Daoy (cell line): ENCODE measurements around the gene RPH3AL. TPM values are rescaled to one million over a fixed set of nuclear protein-coding genes. Genes with fewer than 3 reads are reported as not detected.
"Not testable (repeated sequence)": the region's sequence is repeated elsewhere in the genome, so short reads cannot be mapped to it uniquely, and the experiment has no call there.

Source experiments
- DNase-seq: peaks from one replicate; pipeline ENCODE4 v3.0.0-alpha.2; 2015; ENCODE audit warnings: low read depth
- total RNA-seq: library from RNA; depleted of rRNA; stranded (reverse); fragments of >200 nt; shearing (Covaris generic); gene quantifications from 2 replicates; pipeline ENCODE4 v1.2.3, GENCODE V29; 2014

Gene RPH3AL
- total RNA-seq, 1 experiment from 2014 or later = 3.8 TPM

DNA sequence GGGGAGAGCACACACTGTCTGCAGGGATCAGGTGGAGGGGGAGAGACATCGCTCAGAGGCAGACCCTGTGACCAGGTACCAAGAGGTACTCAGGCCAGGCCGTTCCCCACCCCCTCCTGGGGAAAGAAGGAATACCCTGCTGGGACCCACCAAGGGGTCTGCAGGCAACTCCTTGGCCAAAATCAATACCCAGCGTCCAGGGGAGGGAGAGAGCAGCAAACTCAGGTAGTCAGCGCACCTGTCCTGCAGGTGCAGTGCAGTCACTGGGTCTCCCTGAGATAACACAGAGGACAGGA lies 113.7 kb downstream of the RPH3AL start:
- no peak for DNase-seq

DNA sequence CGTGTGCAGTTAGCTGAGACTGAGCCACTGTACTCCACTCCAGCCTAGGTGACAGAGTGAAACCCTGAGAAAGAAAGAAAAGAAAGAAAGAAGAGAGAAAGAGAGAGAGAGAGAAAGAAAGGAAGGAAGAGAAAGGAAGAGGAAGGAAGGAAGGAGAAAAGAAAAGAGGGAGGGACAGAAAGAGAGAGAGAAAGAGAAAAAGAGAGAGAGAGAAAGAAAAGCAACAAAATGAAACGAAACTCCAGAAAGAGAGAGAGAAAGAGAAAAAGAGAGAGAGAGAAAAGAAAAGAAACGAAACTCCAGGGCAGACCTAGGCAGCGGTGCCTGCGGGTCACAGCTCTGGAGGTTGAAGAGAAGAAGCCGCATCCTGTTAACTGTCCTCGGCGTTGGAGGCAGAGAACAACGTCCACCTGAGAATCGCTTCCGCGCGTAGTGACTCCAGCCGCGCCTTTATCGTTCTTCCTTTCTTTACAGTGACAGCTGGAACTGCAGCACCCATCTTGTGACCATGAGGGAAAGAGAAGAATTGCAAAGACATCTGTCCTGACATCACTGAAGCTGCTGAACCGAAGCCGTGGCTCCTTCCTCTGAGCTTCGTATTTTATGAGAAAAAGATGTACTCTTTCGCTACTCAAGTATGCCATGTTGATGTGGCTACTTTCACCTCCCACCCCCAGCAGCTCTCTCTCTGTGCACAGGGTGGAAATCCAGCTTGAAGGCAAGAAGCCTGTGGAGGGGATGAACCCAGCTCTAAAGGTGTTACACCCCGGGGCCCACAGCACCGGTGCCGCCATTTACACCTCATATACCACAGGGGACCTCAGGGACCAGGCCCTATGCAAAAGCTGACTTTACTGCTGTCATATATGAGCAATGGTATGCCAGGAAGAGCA lies 114.3 kb downstream of the RPH3AL start:
- no peak for DNase-seq

DNA sequence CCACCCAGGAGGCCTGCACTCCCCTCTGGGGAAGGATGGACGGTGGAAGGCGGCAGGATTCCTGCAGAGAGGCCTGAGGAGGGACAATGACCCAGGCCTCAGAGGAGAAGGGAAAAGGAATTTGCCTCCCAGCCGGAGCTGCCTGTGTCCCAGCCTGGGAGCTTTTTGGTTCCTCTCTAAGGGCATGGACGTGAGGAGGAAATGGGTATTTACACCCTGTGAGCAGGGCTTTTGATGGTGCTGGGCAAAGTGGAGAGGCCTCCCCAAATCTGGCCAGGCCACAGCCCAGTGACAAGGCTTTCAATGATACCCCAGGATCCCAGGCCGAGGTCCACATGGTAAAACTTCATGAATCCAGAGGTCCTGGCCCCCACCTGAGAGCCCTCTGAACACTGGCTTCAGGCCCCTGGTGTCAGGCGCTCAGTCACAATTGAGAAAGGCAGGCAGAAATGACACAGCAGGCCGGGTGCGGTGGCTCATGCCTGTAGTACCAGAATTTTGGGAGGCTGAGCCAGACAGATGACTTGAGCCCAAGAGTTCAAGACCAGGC lies 115.1 kb downstream of the RPH3AL start:
- DNase-seq = no peak

DNA sequence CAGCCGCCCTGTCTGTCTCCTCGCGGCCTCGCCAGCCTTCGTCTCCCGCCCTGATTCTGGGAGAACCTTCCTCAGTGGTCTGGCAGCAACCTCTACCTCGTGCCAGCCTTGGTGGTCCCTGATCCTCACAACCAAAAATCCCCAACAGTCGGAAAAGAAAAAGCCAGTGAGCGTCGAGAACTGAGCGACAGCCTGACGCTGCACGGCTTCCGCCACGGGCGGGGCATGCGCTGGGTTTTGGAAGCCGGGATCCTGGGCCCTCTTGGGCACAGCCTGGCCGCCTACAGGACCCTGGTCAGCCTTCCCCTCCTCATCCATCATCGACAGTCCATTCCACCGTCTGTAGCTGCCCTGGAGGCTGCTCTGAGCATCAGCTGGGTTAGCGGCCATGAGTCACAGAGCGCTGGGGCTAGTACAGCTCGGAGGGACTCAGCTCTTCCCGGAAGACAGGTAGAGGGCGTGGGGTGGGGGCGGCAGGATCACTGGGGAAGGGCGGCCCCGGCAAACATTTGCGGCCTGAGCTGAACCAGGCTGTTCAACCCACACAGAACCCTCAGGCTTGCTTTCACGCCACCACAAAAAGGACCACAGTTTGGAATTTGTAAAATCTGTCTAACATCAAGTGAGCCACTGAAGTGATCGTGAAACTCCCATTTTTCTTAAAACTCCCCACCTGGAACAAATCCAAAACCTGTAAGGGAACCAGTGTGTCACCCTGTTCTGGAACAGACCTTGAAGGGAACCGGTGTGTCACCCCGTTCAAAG lies 115.8 kb downstream of the RPH3AL start:
- peak; percentile 43 for DNase-seq

DNA sequence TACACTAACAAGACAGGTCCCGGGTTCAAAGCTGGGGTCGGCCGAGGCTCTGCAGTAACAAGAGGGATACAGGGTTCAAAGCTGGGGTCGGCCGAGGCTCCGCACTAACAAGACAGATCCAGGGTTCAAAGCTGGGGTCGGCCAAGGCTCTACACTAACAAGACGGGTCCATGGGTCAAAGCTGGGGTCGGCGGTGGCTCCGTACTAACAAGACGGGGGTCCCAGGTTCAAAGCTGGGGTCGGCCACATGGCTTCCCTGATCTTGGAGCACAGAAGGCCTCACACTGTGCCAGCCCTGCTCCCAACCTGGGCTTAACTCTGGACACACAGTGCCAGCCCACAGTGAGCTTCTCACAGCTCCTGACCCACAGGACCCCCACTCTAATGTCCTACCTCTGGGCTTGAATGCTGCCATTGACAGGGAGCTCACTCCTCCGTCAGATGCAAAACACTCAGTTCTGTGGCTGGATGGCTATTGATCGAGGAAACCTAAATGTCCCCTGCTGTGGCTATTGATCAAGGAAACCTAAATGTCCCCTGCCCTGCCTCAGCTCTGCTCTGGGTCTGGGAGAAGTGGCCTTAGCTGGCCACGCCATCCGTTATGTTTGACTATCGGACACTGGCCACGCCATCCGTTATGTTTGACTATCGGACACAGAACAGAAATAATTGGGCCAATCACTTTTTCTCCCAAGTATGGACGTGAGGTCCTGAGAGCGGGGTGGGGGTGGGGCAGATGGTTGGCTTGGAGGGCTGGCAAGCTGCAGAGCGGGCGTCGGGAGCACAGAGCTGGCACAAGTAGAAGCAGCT lies 116.6 kb downstream of the RPH3AL start:
- no peak for DNase-seq

DNA sequence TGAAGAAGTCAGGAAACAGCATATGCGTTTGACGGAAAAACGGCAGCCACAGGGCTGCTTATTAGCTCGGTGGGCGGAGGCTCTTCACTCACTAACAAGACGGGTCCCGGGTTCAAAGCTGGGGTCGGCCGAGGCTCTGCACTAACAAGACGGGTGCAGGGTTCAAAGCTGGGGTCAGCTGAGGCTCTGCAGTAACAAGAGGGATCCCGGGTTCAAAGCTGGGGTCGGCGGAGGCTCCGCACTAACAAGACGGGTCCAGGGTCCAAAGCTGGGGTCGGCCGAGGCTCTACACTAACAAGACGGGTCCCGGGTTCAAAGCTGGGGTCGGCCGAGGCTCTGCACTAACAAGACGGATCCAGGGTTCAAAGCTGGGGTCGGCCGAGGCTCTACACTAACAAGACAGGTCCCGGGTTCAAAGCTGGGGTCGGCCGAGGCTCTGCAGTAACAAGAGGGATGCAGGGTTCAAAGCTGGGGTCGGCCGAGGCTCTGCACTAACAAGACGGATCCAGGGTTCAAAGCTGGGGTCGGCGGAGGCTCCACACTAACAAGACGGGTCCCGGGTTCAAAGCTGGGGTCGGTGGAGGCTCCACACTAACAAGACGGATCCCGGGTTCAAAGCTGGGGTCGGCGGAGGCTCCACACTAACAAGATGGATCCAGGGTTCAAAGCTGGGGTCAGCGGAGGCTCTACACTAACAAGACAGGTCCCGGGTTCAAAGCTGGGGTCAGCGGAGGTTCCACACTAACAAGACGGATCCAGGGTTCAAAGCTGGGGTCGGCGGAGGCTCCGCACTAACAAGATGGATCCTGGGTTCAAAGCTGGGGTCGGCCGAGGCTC lies 117.4 kb downstream of the RPH3AL start:
- not testable (repeated sequence) for DNase-seq

- DNase-seq = not testable (repeated sequence)
Observed at GRCh38 chr17:234163-234993, 118.2 kb downstream of the RPH3AL start.

DNA sequence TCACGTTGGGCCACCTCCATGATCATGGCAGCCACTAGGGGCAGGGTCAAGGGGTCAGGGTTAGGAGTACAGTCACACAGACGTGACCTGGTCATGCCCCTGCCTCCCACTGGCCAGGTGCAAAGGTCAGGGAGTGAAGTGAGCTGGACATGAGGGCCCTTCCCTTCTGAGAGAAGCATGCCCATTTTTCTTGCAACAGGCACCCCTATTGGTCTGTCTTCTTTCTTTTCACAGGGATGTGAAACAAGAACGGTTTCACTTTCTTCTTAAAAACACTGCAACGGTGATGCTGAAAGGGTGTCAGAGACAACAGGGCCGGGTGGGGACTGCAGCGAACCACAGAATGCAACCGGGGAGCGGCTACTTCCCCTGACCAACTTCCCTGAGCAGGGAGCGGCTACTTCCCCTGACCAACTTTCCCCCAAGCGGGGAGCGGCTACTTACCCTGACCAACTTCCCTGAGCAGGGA lies 119.1 kb downstream of the RPH3AL start:
- no peak for DNase-seq

DNA sequence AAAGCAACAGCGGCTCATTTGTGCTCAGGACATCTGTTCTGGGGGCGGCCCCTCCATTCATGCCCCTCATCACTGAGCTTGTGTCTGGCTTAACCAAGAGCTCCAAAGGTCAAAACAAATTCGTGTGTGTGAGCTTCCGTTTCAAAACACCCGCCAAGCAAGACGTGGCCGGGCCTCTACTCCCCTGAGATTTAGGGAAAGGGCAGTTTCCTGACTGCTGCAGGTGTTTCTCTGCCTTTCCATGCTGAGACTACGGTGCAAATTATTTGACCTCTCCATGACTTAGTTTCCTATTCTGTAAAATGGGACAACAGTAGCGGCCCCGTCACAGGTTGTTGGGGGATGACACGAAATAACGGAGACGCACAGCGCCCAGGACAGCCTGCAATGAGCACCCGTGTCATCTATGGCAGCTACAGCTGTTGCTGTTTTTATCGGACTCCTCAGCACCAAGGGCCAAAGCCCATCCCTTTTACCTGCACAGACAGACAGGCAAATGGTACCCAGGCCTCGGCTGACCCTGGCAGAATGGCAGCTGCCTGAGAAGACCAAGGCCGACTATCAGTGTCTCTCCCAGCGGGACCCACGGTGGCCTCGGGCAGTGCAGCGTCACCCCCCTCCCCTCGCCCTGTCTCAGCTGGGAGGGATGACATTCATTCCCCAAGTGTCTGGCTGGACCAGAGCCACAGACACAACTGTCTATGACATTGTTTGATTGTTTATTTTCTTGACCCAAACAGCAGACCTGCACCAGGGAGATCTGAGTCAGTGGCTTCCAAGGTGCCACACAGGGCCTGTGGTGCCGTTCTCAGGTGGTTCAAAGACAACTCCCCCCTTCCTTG lies 120.4 kb downstream of the RPH3AL start:
- peak; percentile 33 for DNase-seq

- no peak for DNase-seq
Observed at GRCh38 chr17:231191-231965, 121.2 kb downstream of the RPH3AL start.

DNA sequence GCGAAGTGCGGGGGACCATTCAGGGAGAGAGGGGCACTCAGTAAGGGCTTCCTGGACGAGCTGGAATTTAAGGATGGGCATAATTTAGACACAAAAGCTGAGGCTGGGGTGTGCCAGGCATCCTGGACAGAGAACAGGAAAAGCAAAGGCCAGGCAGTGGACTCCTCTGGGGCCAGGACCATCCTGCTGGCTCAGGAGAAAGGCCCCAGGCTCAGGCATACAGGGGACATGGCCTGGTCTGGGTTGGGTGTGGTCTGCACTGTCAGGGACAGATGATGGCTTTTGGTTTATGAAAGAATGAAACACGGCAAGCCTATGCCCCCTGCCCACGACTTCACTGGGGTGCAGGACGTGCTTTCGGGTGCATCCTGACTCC lies 122.2 kb downstream of the RPH3AL start:
- no peak for DNase-seq

DNA sequence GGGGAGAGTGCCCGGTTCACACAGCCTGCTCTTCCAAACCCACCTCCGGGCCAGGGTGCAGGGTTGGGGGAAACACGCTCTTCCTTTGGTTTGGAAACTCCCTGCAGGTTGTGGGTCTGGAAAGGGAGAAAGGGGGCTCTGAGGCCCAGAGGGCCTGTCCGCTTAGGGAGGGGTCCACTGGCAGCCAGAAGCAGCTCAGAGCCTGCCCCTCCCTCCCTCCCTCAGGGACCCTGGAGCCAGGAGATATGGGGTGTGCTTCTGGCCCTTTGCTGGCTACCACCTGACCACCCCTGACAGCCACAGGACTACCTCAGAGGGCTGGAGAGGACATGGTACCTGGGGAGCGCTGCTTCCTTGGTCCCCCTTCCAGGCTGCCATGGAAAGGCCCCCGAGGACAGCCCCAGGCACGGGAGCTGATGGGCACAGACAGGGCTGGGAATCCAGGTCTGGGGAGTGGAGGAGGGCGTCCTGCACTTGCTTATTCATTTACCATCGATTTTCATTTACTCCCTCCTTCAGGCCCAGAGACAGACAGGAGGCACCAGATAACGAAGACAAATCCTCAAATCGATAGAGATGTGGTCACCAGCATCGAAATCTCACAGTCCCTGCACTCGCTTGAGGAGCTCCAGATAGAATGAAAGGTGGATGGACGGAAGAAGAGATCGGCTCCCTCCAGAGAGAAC lies 122.8 kb downstream of the RPH3AL start:
- DNase-seq = no peak

GRCh38 chr17:228951-229708 lies 123.5 kb downstream of the RPH3AL start:
- peak; percentile 66 for DNase-seq

DNA sequence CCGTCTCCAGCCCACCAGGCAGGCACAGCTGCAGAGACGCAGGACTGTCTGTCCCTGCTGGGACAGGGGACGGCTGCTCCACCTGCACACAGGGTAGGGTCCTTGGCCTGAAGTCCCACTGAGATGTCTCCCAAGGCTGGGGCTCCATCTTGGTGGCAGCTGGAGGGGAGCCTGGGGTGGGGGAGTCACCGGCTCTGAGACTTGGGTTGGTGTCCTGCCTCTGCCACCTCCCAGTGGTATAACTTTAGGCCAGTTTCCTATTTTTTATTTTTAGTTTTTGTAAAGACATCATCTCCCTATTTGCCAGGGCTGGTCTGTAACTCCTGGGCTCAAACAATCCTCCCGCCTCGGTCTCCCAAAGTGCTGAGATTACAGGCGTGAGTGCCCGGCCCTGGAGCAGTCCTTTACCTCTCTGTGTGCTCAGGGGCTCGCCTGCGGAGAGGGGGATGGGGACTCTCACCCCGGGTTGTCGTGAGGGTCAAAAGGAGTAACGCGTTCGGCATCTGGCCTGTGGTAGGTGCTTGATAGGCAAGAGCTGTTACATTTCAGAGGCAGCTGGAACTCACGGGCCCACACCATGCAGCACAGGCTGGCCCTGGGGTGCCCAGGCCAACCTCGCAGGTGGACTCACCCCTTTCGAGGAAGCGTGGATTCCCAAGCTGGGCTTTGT lies 124.5 kb downstream of the RPH3AL start:
- DNase-seq = no peak

DNA sequence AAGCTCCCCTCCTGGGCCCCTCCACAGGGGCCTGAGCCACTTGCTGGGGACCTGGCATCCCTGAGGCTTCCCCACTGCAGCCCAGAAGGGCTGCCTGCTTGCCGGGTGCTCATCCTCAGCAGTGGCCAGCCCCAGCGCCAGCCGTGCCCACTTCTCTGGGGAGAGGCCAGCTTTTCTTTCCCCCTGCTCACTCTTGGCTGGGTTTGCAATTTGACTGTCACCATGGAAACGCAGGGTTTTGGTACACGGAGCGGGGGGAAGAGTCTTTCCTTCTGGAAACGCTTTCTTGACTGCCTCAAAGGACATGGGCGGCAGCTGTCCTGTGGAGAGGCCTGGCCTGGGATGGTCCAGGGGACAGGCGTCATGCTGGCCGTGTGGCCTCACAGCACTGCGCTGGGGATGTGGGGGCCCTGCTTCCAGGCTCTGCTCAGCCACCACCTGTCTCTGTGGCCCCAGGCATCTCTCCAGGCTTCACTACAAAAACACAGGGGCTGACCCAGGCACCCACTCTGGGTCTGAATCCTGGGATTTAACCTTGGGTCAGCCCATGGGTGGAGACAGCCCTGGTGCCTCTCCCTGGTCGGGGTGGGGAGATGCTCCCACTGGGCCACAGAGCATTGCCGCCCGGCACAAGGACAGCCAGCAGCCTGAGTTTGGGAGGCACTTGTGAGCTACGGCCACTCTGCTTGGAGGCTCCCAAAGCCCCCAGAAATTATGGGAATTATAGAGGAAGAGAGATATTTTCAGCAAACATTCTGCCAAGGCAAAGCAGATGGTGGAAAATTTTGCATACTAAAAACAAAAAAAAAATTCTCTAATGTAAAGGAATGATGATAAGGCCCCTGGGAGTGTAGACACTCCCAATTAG lies 125.3 kb downstream of the RPH3AL start:
- DNase-seq = no peak
